ENCODE measurements around the gene ACOXL. TPM values are rescaled to one million over a fixed set of nuclear protein-coding genes. Genes with fewer than 3 reads are reported as not detected.

The ACOXL gene
- total RNA-seq, 1 donor from 2014 or later, result not detected

GRCh38 chr2:111024496-111024895 lies 292.1 kb downstream of the ACOXL start:
- DNase-seq (ENCODE audit: low spot score in 2 of 2) (no peak), FAIRE-seq (no peak)

- FAIRE-seq (no peak), DNase-seq (ENCODE audit: low spot score in 2 of 2) (no peak)
Observed at GRCh38 chr2:111025288-111025687, 292.9 kb downstream of the ACOXL start.

GRCh38 chr2:111028720-111029119 lies 296.3 kb downstream of the ACOXL start:
- DNase-seq (ENCODE audit: low spot score in 2 of 2), result no peak
- no peak for FAIRE-seq

GRCh38 chr2:111029181-111029927 lies 297.0 kb downstream of the ACOXL start:
- no peak for DNase-seq (ENCODE audit: low spot score in 2 of 2)
- no peak for FAIRE-seq

GRCh38 chr2:111030260-111030891 lies 298.0 kb downstream of the ACOXL start:
- FAIRE-seq, result no peak
- no peak for DNase-seq (ENCODE audit: low spot score in 2 of 2)

GRCh38 chr2:111030945-111031344 lies 298.6 kb downstream of the ACOXL start:
- FAIRE-seq, result no peak
- no peak for DNase-seq (ENCODE audit: low spot score in 2 of 2)

- DNase-seq (ENCODE audit: low spot score in 2 of 2), result no peak
- FAIRE-seq, result no peak
Observed at GRCh38 chr2:111031546-111032478, 299.4 kb downstream of the ACOXL start.

- FAIRE-seq (no peak), DNase-seq (ENCODE audit: low spot score in 2 of 2) (no peak)
Observed at GRCh38 chr2:111032721-111033429, 300.5 kb downstream of the ACOXL start.

GRCh38 chr2:111034146-111034545 lies 301.8 kb downstream of the ACOXL start:
- DNase-seq (ENCODE audit: low spot score in 2 of 2) (no peak), FAIRE-seq (no peak)

GRCh38 chr2:111034606-111035005 lies 302.2 kb downstream of the ACOXL start:
- FAIRE-seq (no peak), DNase-seq (ENCODE audit: low spot score in 2 of 2) (no peak)

- no peak for DNase-seq (ENCODE audit: low spot score in 2 of 2)
- no peak for FAIRE-seq
Observed at GRCh38 chr2:111035830-111036441, 303.6 kb downstream of the ACOXL start.

- FAIRE-seq (no peak), DNase-seq (ENCODE audit: low spot score in 2 of 2) (no peak)
Observed at GRCh38 chr2:111037128-111037527, 304.8 kb downstream of the ACOXL start.

- FAIRE-seq (no peak), DNase-seq (ENCODE audit: low spot score in 2 of 2) (no peak)
Observed at GRCh38 chr2:111039628-111040383, 307.4 kb downstream of the ACOXL start.

GRCh38 chr2:111041398-111042202 lies 309.2 kb downstream of the ACOXL start:
- DNase-seq (ENCODE audit: low spot score in 2 of 2) (no peak), FAIRE-seq (no peak)

GRCh38 chr2:111042261-111042660 lies 309.9 kb downstream of the ACOXL start:
- DNase-seq (ENCODE audit: low spot score in 2 of 2) (no peak), FAIRE-seq (no peak)

- no peak for DNase-seq (ENCODE audit: low spot score in 2 of 2)
Observed at GRCh38 chr2:111042772-111043771, 310.7 kb downstream of the ACOXL start.

GRCh38 chr2:111044066-111044465 lies 311.7 kb downstream of the ACOXL start:
- no peak for FAIRE-seq
- DNase-seq (ENCODE audit: low spot score in 2 of 2), result no peak

More at GRCh38 chr2:111042772-111043771, 310.7 kb downstream of the ACOXL start:
- FAIRE-seq, result no peak

Measured in frontal cortex (tissue), 4 donors.